Endodermal cell (in vitro differentiated cells): ENCODE measurements around the gene OR2J2. TPM values are rescaled to one million over a fixed set of nuclear protein-coding genes. Genes with fewer than 3 reads are reported as not detected.

Experiments used
- DNase-seq: peaks from one replicate; pipeline ENCODE4 v3.0.0-alpha.2; 2017
- H3K27ac ChIP-seq: 2 replicates; pipeline ENCODE4 v1.5.1; 2013; ENCODE audit warnings: mild to moderate bottlenecking, low read depth, low read length, moderate library complexity
- H3K27me3 ChIP-seq: 2 replicates; pipeline ENCODE4 v1.6.1; 2013; ENCODE audit warnings: mild to moderate bottlenecking, low read length, moderate library complexity; ENCODE audit not compliant: insufficient read depth, control insufficient read depth, poor library complexity, severe bottlenecking
- H3K36me3 ChIP-seq: 2 replicates; pipeline ENCODE4 v1.7.0; 2013; ENCODE audit warnings: mild to moderate bottlenecking, low read length, moderate library complexity; ENCODE audit not compliant: control insufficient read depth, insufficient read depth
- H3K4me1 ChIP-seq: one replicate; pipeline ENCODE4 v1.7.0; 2013; ENCODE audit warnings: low read length; ENCODE audit not compliant: control insufficient read depth, insufficient read depth
- H3K4me3 ChIP-seq: 2 replicates; pipeline ENCODE4 v1.5.1; 2013; ENCODE audit warnings: mild to moderate bottlenecking, low read length, moderate library complexity
- H3K9ac ChIP-seq: 2 replicates; pipeline ENCODE4 v1.6.1; 2013; ENCODE audit warnings: mild to moderate bottlenecking, low read length, moderate library complexity; ENCODE audit not compliant: poor library complexity, severe bottlenecking; ENCODE audit errors: extremely low read depth
- H3K9me3 ChIP-seq: 2 replicates; pipeline ENCODE4 v1.6.1; 2013; ENCODE audit warnings: mild to moderate bottlenecking, low read length, moderate library complexity; ENCODE audit not compliant: control insufficient read depth
- H3K27ac Mint-ChIP-seq: 2 replicates; pipeline ENCODE4 v1.8.0; 2020; ENCODE audit warnings: mixed read lengths
- H3K27me3 Mint-ChIP-seq: 2 replicates; pipeline ENCODE4 v1.8.0; 2021; ENCODE audit warnings: mild to moderate bottlenecking, mixed read lengths; ENCODE audit not compliant: insufficient read depth
- H3K36me3 Mint-ChIP-seq: 2 replicates; pipeline ENCODE4 v1.8.0; 2020; ENCODE audit warnings: low read depth, mixed read lengths
- H3K4me1 Mint-ChIP-seq: 2 replicates; pipeline ENCODE4 v1.8.0; 2020; ENCODE audit warnings: mixed read lengths
- H3K4me3 Mint-ChIP-seq: 2 replicates; pipeline ENCODE4 v1.8.0; 2020; ENCODE audit warnings: mild to moderate bottlenecking, moderate library complexity, mixed read lengths
- H3K9me3 Mint-ChIP-seq: 2 replicates; pipeline ENCODE4 v1.8.0; 2020; ENCODE audit warnings: mild to moderate bottlenecking, mixed read lengths
- CTCF ChIP-seq: fragments of 200-600 bp; sonication (generic); conservative IDR thresholded peaks from 2 replicates; pipeline ENCODE4 v1.5.0; 2021; ENCODE audit warnings: antibody characterized with exemption, mild to moderate bottlenecking
- WGBS, 2 experiments: methylation state at CpG; one replicate each; pipeline versions ENCODE4 v1.1.5 to v1.1.7; 2013; ENCODE audit warnings: missing lambda C conversion rate in 2 of 2, mixed read lengths in 1 of 2; ENCODE audit not compliant: insufficient coverage in 1 of 2, insufficient read length in 1 of 2; 5-methylcytosine and 5-hydroxymethylcytosine counted together
- total RNA-seq, 2 donors: library from RNA; stranded (reverse); fragmentation: NEBNext Ultra II Directional in 1 of 2; extraction: Animal tissue kit (Norgen Biotek cat#: 25700) in 1 of 2; gene quantifications; 2 replicates in 1 of 2; 3 replicates in 1 of 2; pipeline ENCODE4 v1.2.1, GENCODE V29; 2021

The OR2J2 gene
- total RNA-seq, 2 donors from 2014 or later, result not detected

- no peak overlapping the region for H3K4me3 Mint-ChIP-seq
- no peak for DNase-seq
- H3K27me3 Mint-ChIP-seq, result peaks cover 11% of the 10 kb centered on the region
- Histone ChIP-seq H3K9me3 (no peaks in the 10 kb centered on the region), H3K27ac (no peak overlapping the region), H3K27me3 (peaks cover 17% of the 10 kb centered on the region), H3K36me3 (no peaks in the 10 kb centered on the region), H3K4me3 (no peak overlapping the region), H3K4me1 (no peaks in the 10 kb centered on the region), H3K9ac (no peak overlapping the region)
- TF ChIP-seq CTCF, result no peak
- no peaks in the 10 kb centered on the region for H3K4me1 Mint-ChIP-seq
- H3K36me3 Mint-ChIP-seq, result no peaks in the 10 kb centered on the region
- peaks cover 13% of the 10 kb centered on the region for H3K9me3 Mint-ChIP-seq
- H3K27ac Mint-ChIP-seq, result no peak overlapping the region
- 91 to 92% methylated on average over 9 to 22 of the region's 22 CpGs for WGBS, 2 experiments
Measured at GRCh38 chr6:29200767-29201662, 30.3 kb downstream of the OR2J2 start.

GRCh38 chr6:29201966-29202365, 31.3 kb downstream of the OR2J2 start:
- H3K27ac Mint-ChIP-seq, result no peak overlapping the region
- Histone ChIP-seq H3K27ac (no peak overlapping the region), H3K4me3 (no peak overlapping the region), H3K27me3 (peaks cover 20% of the 10 kb centered on the region), H3K4me1 (no peaks in the 10 kb centered on the region), H3K36me3 (no peaks in the 10 kb centered on the region), H3K9me3 (no peaks in the 10 kb centered on the region), H3K9ac (no peak overlapping the region)
- peaks cover 13% of the 10 kb centered on the region for H3K9me3 Mint-ChIP-seq
- 89% methylated on average over 3 of the region's 3 CpGs; no CpG with 5 or more reads in 1 of the 2 experiments for WGBS, 2 experiments
- H3K36me3 Mint-ChIP-seq, result no peaks in the 10 kb centered on the region
- DNase-seq, result no peak
- H3K4me1 Mint-ChIP-seq, result no peaks in the 10 kb centered on the region
- TF ChIP-seq CTCF, result no peak
- H3K27me3 Mint-ChIP-seq, result peaks cover 11% of the 10 kb centered on the region
- no peak overlapping the region for H3K4me3 Mint-ChIP-seq

- Mint-ChIP-seq H3K27ac (no peak overlapping the region), H3K27me3 (no peaks in the 10 kb centered on the region), H3K9me3 (no peaks in the 10 kb centered on the region), H3K4me3 (no peak overlapping the region), H3K4me1 (no peaks in the 10 kb centered on the region), H3K36me3 (no peaks in the 10 kb centered on the region)
- Histone ChIP-seq H3K27me3 (peaks cover 5% of the 10 kb centered on the region), H3K4me3 (no peak overlapping the region), H3K9me3 (no peaks in the 10 kb centered on the region), H3K36me3 (no peaks in the 10 kb centered on the region), H3K9ac (no peak overlapping the region), H3K4me1 (no peaks in the 10 kb centered on the region), H3K27ac (no peak overlapping the region)
- DNase-seq, result no peak
- no peak for TF ChIP-seq CTCF
- 89 to 100% methylated on average over 1 to 2 of the region's 2 CpGs for WGBS, 2 experiments
Measured at GRCh38 chr6:29211488-29211887, 40.8 kb downstream of the OR2J2 start.
